ENCODE results near the gene MRNIP. TPM values are rescaled to one million over a fixed set of nuclear protein-coding genes. Genes with fewer than 3 reads are reported as not detected.

Gene MRNIP
- total and polyA plus RNA-seq, 8 donors, result 8.0 to 46.0 (median 27.1) TPM

- Histone ChIP-seq H3K27ac (no peak overlapping the region), H3K27me3 (no peaks in the 10 kb centered on the region), H3K9me3 (no peaks in the 10 kb centered on the region), H3K4me3 (no peak overlapping the region), H3K4me1 (no peaks in the 10 kb centered on the region), H3K36me3 (peaks cover 31 to 98% (median 95%) of the 10 kb centered on the region in 4 donors)
- TF ChIP-seq POLR2A (IDR thresholded peaks at IDR 0.05) (no peak), POLR2AphosphoS5 (IDR thresholded peaks at IDR 0.05) (no peak), CTCF (IDR thresholded peaks at IDR 0.05) (no peak), EP300 (IDR thresholded peaks at IDR 0.05) (no peak)
- DNase-seq, result no peak
- intact Hi-C loops (cut with DNase I; ENCODE audit: low total_unique reads), result no loop called here
- 82 to 91% (median 86%) methylated on average over 9 of the region's 9 CpGs for WGBS, 5 donors
These were observed 41.6 kb upstream of the MRNIP start for GRCh38 chr5:179900206-179900605.

- Histone ChIP-seq H3K4me3 (no peak overlapping the region), H3K27me3 (no peaks in the 10 kb centered on the region), H3K27ac (no peak overlapping the region), H3K9me3 (no peaks in the 10 kb centered on the region), H3K4me1 (no peaks in the 10 kb centered on the region), H3K36me3 (peaks cover 65 to 100% (median 100%) of the 10 kb centered on the region in 4 donors)
- intact Hi-C loops (cut with DNase I; ENCODE audit: low total_unique reads), result no loop called here
- DNase-seq, result no peak
- TF ChIP-seq POLR2AphosphoS5 (IDR thresholded peaks at IDR 0.05), result no peak
- no peak for TF ChIP-seq CTCF (IDR thresholded peaks at IDR 0.05)
- no peak for TF ChIP-seq POLR2A (IDR thresholded peaks at IDR 0.05)
- TF ChIP-seq EP300 (IDR thresholded peaks at IDR 0.05), result no peak
- WGBS, 5 donors, result 78 to 86% (median 84%) methylated on average over 6 of the region's 6 CpGs
These were observed 37.2 kb upstream of the MRNIP start for GRCh38 chr5:179895861-179896260.

GRCh38 chr5:179893958-179894895, 35.6 kb upstream of the MRNIP start:
- no peak for DNase-seq
- TF ChIP-seq CTCF (IDR thresholded peaks at IDR 0.05) (no peak), EP300 (IDR thresholded peaks at IDR 0.05) (no peak), POLR2AphosphoS5 (IDR thresholded peaks at IDR 0.05) (no peak), POLR2A (IDR thresholded peaks at IDR 0.05) (no peak)
- H3K4me1 ChIP-seq, result no peaks in the 10 kb centered on the region
- 90 to 95% (median 93%) methylated on average over 25 to 26 of the region's 26 CpGs for WGBS, 5 donors
- no peak overlapping the region for H3K27ac ChIP-seq
- intact Hi-C loops (cut with DNase I; ENCODE audit: low total_unique reads), result no loop called here
- H3K9me3 ChIP-seq, result no peaks in the 10 kb centered on the region
- H3K4me3 ChIP-seq, result no peak overlapping the region
- H3K36me3 ChIP-seq, result peaks cover 80 to 100% (median 100%) of the 10 kb centered on the region in 4 donors
- no peaks in the 10 kb centered on the region for H3K27me3 ChIP-seq

GRCh38 chr5:179893076-179893957, 34.7 kb upstream of the MRNIP start:
- no peak for DNase-seq
- TF ChIP-seq POLR2A (IDR thresholded peaks at IDR 0.05) (no peak), EP300 (IDR thresholded peaks at IDR 0.05) (no peak), POLR2AphosphoS5 (IDR thresholded peaks at IDR 0.05) (no peak), CTCF (IDR thresholded peaks at IDR 0.05) (no peak)
- Histone ChIP-seq H3K27ac (no peak overlapping the region), H3K4me1 (no peaks in the 10 kb centered on the region), H3K36me3 (peaks cover 79 to 100% (median 100%) of the 10 kb centered on the region in 4 donors), H3K27me3 (no peaks in the 10 kb centered on the region), H3K4me3 (no peak overlapping the region), H3K9me3 (no peaks in the 10 kb centered on the region)
- intact Hi-C loops (cut with DNase I; ENCODE audit: low total_unique reads), result no loop called here
- 90 to 93% (median 93%) methylated on average over 27 to 31 of the region's 31 CpGs for WGBS, 5 donors
